Kidney epithelial cell (primary cell): Measurements from ENCODE around the gene EN2. TPM values are rescaled to one million over a fixed set of nuclear protein-coding genes. Genes with fewer than 3 reads are reported as not detected.

Experiments used
- DNase-seq: peaks from one replicate; pipeline ENCODE4 v3.0.0-alpha.2; 2010; ENCODE audit warnings: low read depth
- H3K27me3 ChIP-seq: 2 replicates; pipeline ENCODE4 v1.6.0; 2011; ENCODE audit warnings: low read length; ENCODE audit not compliant: control insufficient read depth, insufficient read depth
- H3K36me3 ChIP-seq: 2 replicates; pipeline ENCODE4 v1.5.1; 2011; ENCODE audit warnings: low read length; ENCODE audit not compliant: control insufficient read depth, insufficient read depth
- H3K4me3 ChIP-seq: 2 replicates; pipeline ENCODE4 v1.5.1; 2011; ENCODE audit warnings: low read depth, mild to moderate bottlenecking, control low read depth, low read length
- total RNA-seq: library from RNA; depleted of rRNA; stranded (reverse); fragments of >200 nt; gene quantifications from 2 replicates; pipeline ENCODE4 v1.2.3, GENCODE V29; 2015
- TF ChIP-seq, protein P1 (sequence below): IDR thresholded peaks from 2 replicates; pipeline ENCODE4 v1.5.1; 2011; ENCODE audit warnings: mild to moderate bottlenecking, moderate library complexity, low read length, control low read depth, inconsistent platforms; ENCODE audit not compliant: insufficient read depth, poor library complexity, severe bottlenecking

The EN2 gene
- total RNA-seq, 1 donor from 2014 or later = 0.17 TPM

DNA sequence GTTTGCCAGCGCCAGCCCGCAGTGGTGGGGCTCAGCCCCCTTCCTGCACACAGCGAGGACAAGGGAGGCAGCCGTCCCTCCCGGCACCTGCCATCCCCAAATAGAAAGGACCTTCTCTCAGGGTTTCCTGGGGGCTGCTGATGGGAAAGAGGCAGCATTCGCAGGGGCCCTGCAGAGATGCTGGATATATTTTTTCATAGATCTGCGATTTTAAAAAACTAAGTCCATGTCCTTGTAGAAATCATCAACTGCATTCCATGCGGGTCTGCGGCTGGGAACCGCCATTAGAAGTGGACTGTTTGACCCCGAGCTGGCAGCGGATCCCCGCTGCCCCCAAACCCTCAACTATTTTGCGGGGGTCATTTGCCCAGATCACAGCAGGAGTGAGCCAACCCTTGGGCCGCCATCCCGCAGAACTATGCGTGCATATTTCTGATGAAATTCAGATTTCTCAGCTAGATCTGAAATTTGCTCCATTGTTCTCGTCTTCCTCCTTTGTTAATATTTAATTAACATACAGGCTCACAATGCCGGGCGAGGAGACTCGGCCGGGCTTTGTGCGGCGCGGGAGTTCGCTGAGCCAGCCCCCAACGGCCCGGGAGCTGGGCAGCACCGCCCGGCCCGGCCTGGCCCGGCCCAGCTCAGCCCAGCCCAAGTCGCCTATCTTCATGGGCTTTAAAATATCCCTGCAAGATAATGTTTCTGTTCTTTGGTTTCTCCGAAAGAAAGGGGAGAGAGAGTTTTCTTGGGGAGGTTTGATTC, 2.0 kb downstream of the EN2 start:
- TF ChIP-seq, protein P1, sequence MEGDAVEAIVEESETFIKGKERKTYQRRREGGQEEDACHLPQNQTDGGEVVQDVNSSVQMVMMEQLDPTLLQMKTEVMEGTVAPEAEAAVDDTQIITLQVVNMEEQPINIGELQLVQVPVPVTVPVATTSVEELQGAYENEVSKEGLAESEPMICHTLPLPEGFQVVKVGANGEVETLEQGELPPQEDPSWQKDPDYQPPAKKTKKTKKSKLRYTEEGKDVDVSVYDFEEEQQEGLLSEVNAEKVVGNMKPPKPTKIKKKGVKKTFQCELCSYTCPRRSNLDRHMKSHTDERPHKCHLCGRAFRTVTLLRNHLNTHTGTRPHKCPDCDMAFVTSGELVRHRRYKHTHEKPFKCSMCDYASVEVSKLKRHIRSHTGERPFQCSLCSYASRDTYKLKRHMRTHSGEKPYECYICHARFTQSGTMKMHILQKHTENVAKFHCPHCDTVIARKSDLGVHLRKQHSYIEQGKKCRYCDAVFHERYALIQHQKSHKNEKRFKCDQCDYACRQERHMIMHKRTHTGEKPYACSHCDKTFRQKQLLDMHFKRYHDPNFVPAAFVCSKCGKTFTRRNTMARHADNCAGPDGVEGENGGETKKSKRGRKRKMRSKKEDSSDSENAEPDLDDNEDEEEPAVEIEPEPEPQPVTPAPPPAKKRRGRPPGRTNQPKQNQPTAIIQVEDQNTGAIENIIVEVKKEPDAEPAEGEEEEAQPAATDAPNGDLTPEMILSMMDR = no peak
- peaks cover 85% of the 10 kb centered on the region for H3K27me3 ChIP-seq
- DNase-seq = no peak
- no peaks in the 10 kb centered on the region for H3K36me3 ChIP-seq
- no peak overlapping the region for H3K4me3 ChIP-seq

DNA sequence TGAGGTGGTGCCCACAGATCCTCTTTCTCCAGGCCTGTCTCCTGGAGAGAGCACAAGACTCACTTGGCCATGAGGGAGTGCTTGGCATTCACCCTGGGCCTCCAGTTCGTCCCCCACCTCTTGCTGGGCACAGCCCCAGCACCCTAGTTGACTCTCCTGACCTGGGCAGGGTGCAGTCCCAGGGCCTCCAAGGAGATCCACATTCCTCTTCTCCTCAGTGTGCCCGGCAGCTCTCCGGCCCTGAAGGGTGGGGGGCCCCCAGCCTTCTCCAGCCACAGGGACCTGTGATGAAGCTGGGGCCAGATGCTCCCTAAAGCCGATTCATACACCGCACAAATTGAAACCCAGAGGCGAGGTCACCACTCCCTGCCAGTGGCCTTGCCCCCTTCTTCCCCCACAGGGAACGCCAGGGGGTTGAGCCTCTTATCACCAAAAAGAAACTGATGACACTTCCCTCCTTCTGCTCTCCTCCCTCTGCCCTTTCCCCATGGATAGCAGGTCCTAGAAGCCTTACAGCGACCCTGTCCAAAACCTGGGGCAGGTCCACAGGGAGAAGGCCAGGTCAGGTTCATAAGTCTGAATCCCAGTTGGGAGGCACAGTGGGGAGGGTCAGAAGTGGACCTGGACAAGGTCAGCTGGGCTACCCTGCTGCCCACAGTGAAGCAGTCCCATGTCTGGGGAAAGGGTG, 3.1 kb downstream of the EN2 start:
- DNase-seq = no peak
- TF ChIP-seq, protein P1 = no peak
- Histone ChIP-seq H3K27me3 (peaks cover 85% of the 10 kb centered on the region), H3K4me3 (no peak overlapping the region), H3K36me3 (no peaks in the 10 kb centered on the region)

DNA sequence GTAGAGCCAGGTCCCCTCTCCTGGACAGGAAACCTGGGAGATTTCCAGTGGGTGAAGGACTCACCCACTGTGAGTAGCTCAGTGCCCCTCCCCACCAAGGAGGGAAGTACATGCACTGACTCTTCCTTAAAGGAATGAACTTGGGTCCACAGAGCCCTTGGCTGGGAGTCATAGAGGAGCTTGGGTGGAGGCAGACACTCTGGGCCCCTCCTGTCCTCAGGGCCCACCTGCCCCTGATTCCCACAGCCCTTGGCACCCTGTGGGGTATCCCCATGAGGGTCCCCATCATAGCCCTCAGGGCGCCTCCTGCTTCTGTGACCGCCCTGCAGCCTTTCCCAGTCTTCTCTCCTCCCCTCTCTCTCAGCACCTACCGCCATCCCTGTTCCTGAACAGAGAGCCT, 3.7 kb downstream of the EN2 start:
- H3K27me3 ChIP-seq = peaks cover 85% of the 10 kb centered on the region
- H3K36me3 ChIP-seq = no peaks in the 10 kb centered on the region
- H3K4me3 ChIP-seq = no peak overlapping the region
- TF ChIP-seq, protein P1 = no peak
- no peak for DNase-seq

DNA sequence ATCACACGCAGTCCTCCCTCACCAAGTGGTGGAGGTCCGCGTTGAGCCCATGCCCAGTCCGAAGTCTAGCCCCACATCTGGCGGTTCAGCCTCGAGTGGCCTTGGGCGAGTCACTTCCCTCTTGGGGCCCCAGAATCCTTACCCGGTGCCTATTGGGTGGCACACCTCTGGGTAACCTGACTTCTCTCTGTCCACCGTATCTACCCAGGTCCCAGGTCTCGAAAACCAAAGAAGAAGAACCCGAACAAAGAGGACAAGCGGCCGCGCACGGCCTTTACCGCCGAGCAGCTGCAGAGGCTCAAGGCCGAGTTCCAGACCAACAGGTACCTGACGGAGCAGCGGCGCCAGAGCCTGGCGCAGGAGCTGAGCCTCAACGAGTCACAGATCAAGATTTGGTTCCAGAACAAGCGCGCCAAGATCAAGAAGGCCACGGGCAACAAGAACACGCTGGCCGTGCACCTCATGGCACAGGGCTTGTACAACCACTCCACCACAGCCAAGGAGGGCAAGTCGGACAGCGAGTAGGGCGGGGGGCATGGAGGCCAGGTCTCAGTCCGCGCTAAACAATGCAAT, 4.3 kb downstream of the EN2 start:
- TF ChIP-seq, protein P1 = no peak
- no peak for DNase-seq
- Histone ChIP-seq H3K36me3 (no peaks in the 10 kb centered on the region), H3K4me3 (no peak overlapping the region), H3K27me3 (peaks cover 85% of the 10 kb centered on the region)

DNA sequence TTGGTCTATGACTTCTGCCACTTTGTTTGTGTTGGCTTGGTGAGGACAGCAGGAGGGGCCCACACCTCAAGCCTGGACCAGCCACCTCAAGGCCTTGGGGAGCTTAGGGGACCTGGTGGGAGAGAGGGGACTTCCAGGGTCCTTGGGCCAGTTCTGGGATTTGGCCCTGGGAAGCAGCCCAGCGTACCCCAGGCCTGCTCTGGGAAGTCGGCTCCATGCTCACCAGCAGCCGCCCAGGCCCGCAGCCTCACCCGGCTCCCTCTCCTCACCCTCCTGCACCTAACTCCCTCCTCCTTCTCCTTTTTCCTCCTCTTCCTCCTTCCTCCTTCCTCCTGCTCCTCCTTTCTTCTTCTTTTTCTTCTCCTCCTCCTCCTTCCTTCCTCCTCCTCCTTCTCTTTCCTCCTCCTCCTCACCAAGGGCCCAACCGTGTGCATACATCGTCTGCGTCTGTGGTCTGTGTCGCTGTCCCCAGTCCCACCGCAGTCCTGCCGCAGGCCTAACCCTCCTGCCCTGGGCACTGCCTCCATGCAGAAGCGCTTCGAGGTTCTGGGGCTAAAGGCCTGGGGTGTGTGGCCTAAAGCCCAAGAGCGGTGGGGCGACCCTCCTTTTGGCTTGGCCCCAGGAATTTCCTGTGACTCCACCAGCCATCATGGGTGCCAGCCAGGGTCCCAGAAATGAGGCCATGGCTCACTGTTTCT, 5.3 kb downstream of the EN2 start:
- no peaks in the 10 kb centered on the region for H3K36me3 ChIP-seq
- H3K27me3 ChIP-seq = peaks cover 88% of the 10 kb centered on the region
- TF ChIP-seq, protein P1 = no peak
- no peak overlapping the region for H3K4me3 ChIP-seq
- DNase-seq = no peak
